Smooth muscle cell (in vitro differentiated cells): ENCODE measurements around the gene RAB15. TPM values are rescaled to one million over a fixed set of nuclear protein-coding genes. Genes with fewer than 3 reads are reported as not detected.

Experiments used
- DNase-seq: peaks from one replicate; lab custom pipeline; 2025; ENCODE audit not compliant: unreplicated experiment; lab: John Stamatoyannopoulos, UW
- H2AFZ ChIP-seq: fragments of 200-600 bp; sonication (generic); 2 replicates; pipeline ENCODE4 v1.6.0; 2016; ENCODE audit warnings: antibody characterized with exemption, low read depth, mild to moderate bottlenecking
- H3F3A ChIP-seq: fragments of 200-600 bp; sonication (generic); 2 replicates; pipeline ENCODE4 v1.6.0; 2017; ENCODE audit warnings: antibody characterized with exemption, low read depth
- H3K27ac ChIP-seq: fragments of 200-600 bp; sonication (generic); 2 replicates; pipeline ENCODE4 v1.5.1; 2016; ENCODE audit warnings: low read depth, mild to moderate bottlenecking
- H3K27me3 ChIP-seq: fragments of 200-600 bp; sonication (generic); 2 replicates; pipeline ENCODE4 v1.6.1; 2016; ENCODE audit warnings: low read depth, mild to moderate bottlenecking
- H3K36me3 ChIP-seq: fragments of 200-600 bp; sonication (generic); 2 replicates; pipeline ENCODE4 v1.5.1; 2016; ENCODE audit warnings: low read depth
- H3K4me1 ChIP-seq: fragments of 200-600 bp; sonication (generic); 2 replicates; pipeline ENCODE4 v1.5.1; 2016; ENCODE audit warnings: low read depth
- H3K4me2 ChIP-seq: fragments of 200-600 bp; sonication (generic); 2 replicates; pipeline ENCODE4 v1.6.0; 2016; ENCODE audit warnings: mild to moderate bottlenecking
- H3K4me3 ChIP-seq: fragments of 200-600 bp; sonication (generic); 2 replicates; pipeline ENCODE4 v1.5.1; 2016; ENCODE audit warnings: mild to moderate bottlenecking
- H3K79me2 ChIP-seq: fragments of 200-600 bp; sonication (generic); 2 replicates; pipeline ENCODE4 v1.6.0; 2016; ENCODE audit warnings: low read depth, mild to moderate bottlenecking
- H3K9ac ChIP-seq: fragments of 200-600 bp; sonication (generic); 2 replicates; pipeline ENCODE4 v1.6.0; 2016; ENCODE audit warnings: low read depth
- H3K9me3 ChIP-seq: fragments of 200-600 bp; sonication (generic); replicated peaks from 2 replicates; pipeline ENCODE4 v1.5.1; 2016; ENCODE audit warnings: low read depth
- H4K20me1 ChIP-seq: fragments of 200-600 bp; sonication (generic); 2 replicates; pipeline ENCODE4 v1.6.0; 2016; ENCODE audit warnings: low read depth
- WGBS: methylation state at CpG from one replicate; pipeline ENCODE4 v1.1.7; 2016; ENCODE audit warnings: low lambda C conversion rate; 5-methylcytosine and 5-hydroxymethylcytosine counted together
- polyA plus RNA-seq: library from polyadenylated mRNA; unstranded; fragments of >200 nt; fragmentation: Nextera tagmentation; extraction: Ambion mirVana; gene quantifications from 2 replicates; pipeline ENCODE4 v1.2.1, GENCODE V29; 2016
- total RNA-seq: library from RNA; depleted of rRNA; stranded (reverse); fragments of >200 nt; gene quantifications from 2 replicates; pipeline ENCODE4 v1.2.3, GENCODE V29; 2014
- TF ChIP-seq, protein P1 (sequence below): fragments of 200-600 bp; sonication (generic); IDR thresholded peaks from 2 replicates; pipeline ENCODE4 v1.5.1; 2017; ENCODE audit warnings: borderline replicate concordance, mild to moderate bottlenecking, antibody characterized with exemption; ENCODE audit not compliant: insufficient read depth, poor library complexity, severe bottlenecking

The RAB15 gene
- total and polyA plus RNA-seq, 2 experiments from 2014 or later, result 7.1 to 7.7 TPM

DNA sequence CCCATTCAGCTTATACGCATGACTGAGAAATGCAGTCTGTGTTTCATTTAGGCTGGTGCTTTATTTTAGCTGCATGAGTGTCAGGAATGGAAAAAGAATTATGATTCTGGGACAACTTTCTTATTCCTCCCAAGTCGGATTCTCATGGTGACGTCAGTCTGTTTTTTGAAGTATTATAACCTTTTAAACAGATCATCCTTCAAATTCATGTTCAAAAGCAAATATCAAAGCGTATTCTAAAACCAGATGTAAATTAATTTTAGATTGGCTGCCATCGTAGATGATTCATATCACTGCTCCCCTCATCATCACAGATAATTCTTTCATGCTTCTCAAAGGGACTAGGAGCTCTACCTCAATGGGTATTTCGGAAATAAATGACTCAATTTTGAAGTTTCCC lies 29.6 kb upstream of the RAB15 start:
- Histone ChIP-seq H2AFZ (no peak overlapping the region), H3K36me3 (no peaks in the 10 kb centered on the region), H3K4me3 (no peak overlapping the region), H4K20me1 (peaks cover 18% of the 10 kb centered on the region), H3K79me2 (peaks cover 20% of the 10 kb centered on the region), H3K27me3 (no peaks in the 10 kb centered on the region), H3K9ac (no peak overlapping the region), H3K4me1 (no peaks in the 10 kb centered on the region), H3K4me2 (no peak overlapping the region), H3F3A (no peaks in the 10 kb centered on the region), H3K9me3 (no peaks in the 10 kb centered on the region), H3K27ac (peak overlapping the region; percentile 38)
- DNase-seq, result no peak
- TF ChIP-seq, protein P1, sequence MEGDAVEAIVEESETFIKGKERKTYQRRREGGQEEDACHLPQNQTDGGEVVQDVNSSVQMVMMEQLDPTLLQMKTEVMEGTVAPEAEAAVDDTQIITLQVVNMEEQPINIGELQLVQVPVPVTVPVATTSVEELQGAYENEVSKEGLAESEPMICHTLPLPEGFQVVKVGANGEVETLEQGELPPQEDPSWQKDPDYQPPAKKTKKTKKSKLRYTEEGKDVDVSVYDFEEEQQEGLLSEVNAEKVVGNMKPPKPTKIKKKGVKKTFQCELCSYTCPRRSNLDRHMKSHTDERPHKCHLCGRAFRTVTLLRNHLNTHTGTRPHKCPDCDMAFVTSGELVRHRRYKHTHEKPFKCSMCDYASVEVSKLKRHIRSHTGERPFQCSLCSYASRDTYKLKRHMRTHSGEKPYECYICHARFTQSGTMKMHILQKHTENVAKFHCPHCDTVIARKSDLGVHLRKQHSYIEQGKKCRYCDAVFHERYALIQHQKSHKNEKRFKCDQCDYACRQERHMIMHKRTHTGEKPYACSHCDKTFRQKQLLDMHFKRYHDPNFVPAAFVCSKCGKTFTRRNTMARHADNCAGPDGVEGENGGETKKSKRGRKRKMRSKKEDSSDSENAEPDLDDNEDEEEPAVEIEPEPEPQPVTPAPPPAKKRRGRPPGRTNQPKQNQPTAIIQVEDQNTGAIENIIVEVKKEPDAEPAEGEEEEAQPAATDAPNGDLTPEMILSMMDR, result no peak
- 97% methylated on average over 6 of the region's 6 CpGs for WGBS

DNA sequence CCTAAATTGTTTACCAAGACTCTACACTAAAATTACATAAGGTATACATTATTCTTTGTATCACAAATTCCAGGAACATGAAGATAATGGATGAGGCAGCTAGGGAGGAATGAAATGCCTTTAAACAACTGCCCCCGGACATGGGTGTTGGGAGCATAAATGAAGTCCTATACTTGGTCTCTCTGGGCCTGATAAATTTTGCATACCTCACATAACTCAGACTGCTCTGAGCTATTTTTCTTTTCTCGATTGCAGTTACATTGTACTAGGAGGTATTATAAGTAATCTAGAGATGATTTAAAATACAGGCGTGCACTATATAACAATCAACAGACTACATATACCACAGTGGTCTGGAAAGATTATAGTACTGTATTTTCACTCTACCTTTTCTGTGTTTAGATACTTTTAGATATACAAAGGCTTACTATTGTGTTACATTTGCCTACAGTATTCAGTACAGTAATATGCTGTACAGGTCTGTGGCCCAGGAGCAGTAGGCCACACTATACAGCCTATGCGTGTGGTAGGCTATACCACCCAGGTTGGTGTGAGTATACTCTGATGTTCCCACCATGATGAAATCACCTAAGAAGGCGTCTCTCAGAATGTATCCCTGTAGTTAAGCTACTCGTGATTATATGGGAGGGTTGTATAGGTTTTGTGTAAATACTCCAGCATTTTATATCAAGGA lies 28.9 kb upstream of the RAB15 start:
- WGBS, result 82% methylated on average over 6 of the region's 6 CpGs
- H3K79me2 ChIP-seq, result peaks cover 20% of the 10 kb centered on the region

DNA sequence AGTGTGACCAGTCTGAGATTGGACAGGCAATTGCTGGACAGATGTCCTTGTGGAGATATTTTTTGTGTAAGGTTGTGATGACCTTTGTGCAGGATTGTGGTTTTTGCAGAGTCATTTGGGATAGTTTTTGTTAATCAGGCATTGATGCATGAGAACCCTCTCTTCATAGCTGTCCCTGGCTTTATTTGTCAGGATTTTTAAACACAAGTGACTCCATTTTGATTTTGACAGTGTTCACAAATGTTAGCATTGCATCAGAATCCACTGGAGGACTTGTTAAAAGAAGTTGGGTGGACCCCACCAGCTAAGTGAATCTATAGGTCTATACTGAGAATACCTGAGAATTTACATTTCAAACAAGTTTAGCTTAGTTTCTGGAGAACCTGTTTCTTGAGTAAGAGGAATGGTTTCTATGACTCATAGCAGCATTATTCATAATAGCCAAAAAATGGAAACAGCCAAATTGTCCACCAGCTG lies 26.4 kb upstream of the RAB15 start:
- no peak overlapping the region for H2AFZ ChIP-seq
- H3K36me3 ChIP-seq, result no peaks in the 10 kb centered on the region
- H3F3A ChIP-seq, result no peaks in the 10 kb centered on the region
- H3K27me3 ChIP-seq, result no peaks in the 10 kb centered on the region
- H3K27ac ChIP-seq, result peak overlapping the region; percentile 77
- H3K4me1 ChIP-seq, result no peaks in the 10 kb centered on the region
- DNase-seq, result no peak
- no peak overlapping the region for H3K4me3 ChIP-seq
- H3K9ac ChIP-seq, result peak overlapping the region; percentile 14
- H3K79me2 ChIP-seq, result peaks cover 24% of the 10 kb centered on the region
- H3K4me2 ChIP-seq, result no peak overlapping the region
- TF ChIP-seq, protein P1, result no peak
- H4K20me1 ChIP-seq, result peaks cover 26% of the 10 kb centered on the region
- no peaks in the 10 kb centered on the region for H3K9me3 ChIP-seq

More for the DNA sequence above, 28.9 kb upstream of the RAB15 start:
- H2AFZ ChIP-seq, result no peak overlapping the region
- H3K27me3 ChIP-seq, result no peaks in the 10 kb centered on the region
- no peaks in the 10 kb centered on the region for H3K36me3 ChIP-seq
- H4K20me1 ChIP-seq, result peaks cover 21% of the 10 kb centered on the region
- H3K27ac ChIP-seq, result peak overlapping the region; percentile 38
- no peaks in the 10 kb centered on the region for H3F3A ChIP-seq
- no peaks in the 10 kb centered on the region for H3K4me1 ChIP-seq
- no peak overlapping the region for H3K4me3 ChIP-seq
- no peaks in the 10 kb centered on the region for H3K9me3 ChIP-seq
- no peak for DNase-seq
- H3K9ac ChIP-seq, result no peak overlapping the region
- TF ChIP-seq, protein P1, result no peak
- H3K4me2 ChIP-seq, result no peak overlapping the region

DNA sequence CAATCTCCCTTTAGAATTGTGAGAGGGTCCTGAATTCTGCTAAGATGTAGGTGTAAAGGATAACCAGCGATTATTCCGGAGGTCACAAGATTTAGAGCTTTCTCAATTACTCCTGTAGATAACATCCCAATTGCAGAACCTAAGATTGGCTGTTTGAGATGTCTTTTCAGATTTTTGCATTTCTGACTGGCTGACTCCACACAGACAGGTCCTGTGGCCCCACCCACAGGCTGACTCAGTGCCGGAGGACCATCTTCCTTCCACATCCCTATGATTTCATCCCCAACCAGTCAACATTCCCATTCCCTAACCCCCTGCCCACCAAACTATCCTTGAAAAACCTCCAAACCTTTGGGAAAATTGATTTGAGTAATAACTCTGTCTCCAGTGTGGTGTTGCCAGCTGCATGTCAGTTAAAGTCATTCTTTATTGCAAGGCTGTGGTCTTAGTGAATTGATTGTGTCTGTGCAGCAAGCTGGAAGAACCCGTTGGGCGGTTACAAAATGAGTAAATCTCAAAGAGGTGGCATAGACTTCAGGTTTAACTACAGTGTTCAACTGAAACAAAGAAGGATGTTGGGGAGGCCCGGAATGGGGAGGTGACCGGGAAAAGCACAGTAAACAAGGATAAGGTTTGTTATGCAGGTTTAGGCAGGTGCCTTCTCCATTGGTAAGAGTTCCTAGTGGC lies 25.1 kb upstream of the RAB15 start:
- no peak overlapping the region for H3K4me3 ChIP-seq
- TF ChIP-seq, protein P1, result no peak

More for the DNA sequence above, 25.1 kb upstream of the RAB15 start:
- Histone ChIP-seq H3K9me3 (no peaks in the 10 kb centered on the region), H3K9ac (peak overlapping the region; percentile 1), H3K4me1 (no peaks in the 10 kb centered on the region), H3K79me2 (peaks cover 32% of the 10 kb centered on the region), H3K27ac (peak overlapping the region; percentile 77), H3F3A (no peaks in the 10 kb centered on the region), H3K4me2 (no peak overlapping the region), H4K20me1 (peaks cover 28% of the 10 kb centered on the region), H3K36me3 (no peaks in the 10 kb centered on the region), H3K27me3 (no peaks in the 10 kb centered on the region), H2AFZ (no peak overlapping the region)
- no peak for DNase-seq
- 85% methylated on average over 7 of the region's 7 CpGs for WGBS
